ENCODE measurements around the gene PRDM2.

The PRDM2 gene

GRCh38 chr1:13820456-13820855, 120.5 kb downstream of the PRDM2 start:
- DNase-seq: no peak

GRCh38 chr1:13823126-13823880, 123.3 kb downstream of the PRDM2 start:
- no peak for DNase-seq

GRCh38 chr1:13823936-13824335, 123.9 kb downstream of the PRDM2 start:
- DNase-seq: no peak

GRCh38 chr1:13824626-13825025, 124.6 kb downstream of the PRDM2 start:
- no peak for DNase-seq

GRCh38 chr1:13825033-13825432, 125.0 kb downstream of the PRDM2 start:
- no peak for DNase-seq

GRCh38 chr1:13826009-13826408, 126.0 kb downstream of the PRDM2 start:
- no peak for DNase-seq

GRCh38 chr1:13826591-13826990, 126.6 kb downstream of the PRDM2 start:
- no peak for DNase-seq

GRCh38 chr1:13828454-13829151, 128.6 kb downstream of the PRDM2 start:
- DNase-seq: peak; percentile 40

GRCh38 chr1:13829152-13829769, 129.3 kb downstream of the PRDM2 start:
- DNase-seq: no peak

GRCh38 chr1:13830170-13830569, 130.2 kb downstream of the PRDM2 start:
- DNase-seq: no peak

GRCh38 chr1:13830616-13831280, 130.8 kb downstream of the PRDM2 start:
- DNase-seq: no peak

- no peak for DNase-seq
These were observed 132.1 kb downstream of the PRDM2 start for GRCh38 chr1:13832100-13832499.

- no peak for DNase-seq
These were observed 132.5 kb downstream of the PRDM2 start for GRCh38 chr1:13832536-13832935.

- DNase-seq: no peak
These were observed 136.1 kb downstream of the PRDM2 start for GRCh38 chr1:13836136-13836535.

GRCh38 chr1:13836631-13837030, 136.6 kb downstream of the PRDM2 start:
- DNase-seq: no peak

- DNase-seq: no peak
These were observed 138.2 kb downstream of the PRDM2 start for GRCh38 chr1:13838236-13838635.

- no peak for DNase-seq
These were observed 142.5 kb downstream of the PRDM2 start for GRCh38 chr1:13842497-13842896.

- DNase-seq: no peak
These were observed 151.7 kb downstream of the PRDM2 start for GRCh38 chr1:13851726-13852125.

- DNase-seq: no peak
These were observed 155.6 kb downstream of the PRDM2 start for GRCh38 chr1:13855554-13855953.

GRCh38 chr1:13860031-13860430, 160.0 kb downstream of the PRDM2 start:
- DNase-seq: no peak

- no peak for DNase-seq
These were observed 164.8 kb downstream of the PRDM2 start for GRCh38 chr1:13864760-13865159.

GRCh38 chr1:13865851-13866250, 165.9 kb downstream of the PRDM2 start:
- DNase-seq: no peak

- no peak for DNase-seq
These were observed 167.6 kb downstream of the PRDM2 start for GRCh38 chr1:13867603-13868002.
